Measurements from ENCODE around the gene RPL13.
"Not testable (repeated sequence)": the region's sequence is repeated elsewhere in the genome, so short reads cannot be mapped to it uniquely, and the experiment has no call there.

RPL13 gene

DNA sequence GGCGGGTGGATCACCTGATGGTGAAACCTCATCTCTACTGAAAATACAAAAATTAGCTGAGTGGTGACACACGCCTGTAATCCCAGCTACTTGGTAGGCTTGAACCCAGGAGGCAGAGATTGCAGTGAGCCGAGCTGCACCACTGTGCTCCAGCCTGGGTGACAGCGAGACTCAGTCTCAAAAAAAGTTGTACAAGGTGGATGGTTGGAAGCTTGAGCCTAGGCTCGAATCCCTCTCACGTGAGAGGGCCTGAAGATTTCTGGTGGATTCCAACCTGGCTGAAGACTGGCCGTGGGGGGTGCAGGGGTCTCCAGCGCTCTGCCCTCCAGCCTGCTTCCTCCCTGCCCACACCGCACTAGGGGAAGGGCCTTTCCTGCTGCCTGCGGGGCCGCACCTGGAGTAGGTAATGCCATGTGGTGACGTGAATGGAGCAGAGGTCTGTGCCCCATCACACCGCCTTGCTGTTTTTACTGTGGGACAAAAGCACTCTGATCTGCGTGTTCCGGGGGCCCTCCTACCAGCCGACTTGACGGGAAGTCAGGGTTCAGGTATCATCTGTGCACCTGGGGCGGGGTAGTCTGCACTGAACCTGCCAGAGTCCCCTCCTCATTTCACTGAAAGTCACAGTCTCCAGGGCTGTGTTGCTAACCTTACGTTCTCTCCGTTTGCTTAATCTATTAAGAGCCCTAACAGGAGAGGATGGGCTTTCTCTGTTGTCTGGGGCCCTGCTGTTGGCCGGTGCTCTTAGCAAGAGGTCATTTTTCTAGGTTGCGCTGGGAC is 4.2 kb downstream of the RPL13 start:
- DNase-seq, result peak; percentile 12

DNA sequence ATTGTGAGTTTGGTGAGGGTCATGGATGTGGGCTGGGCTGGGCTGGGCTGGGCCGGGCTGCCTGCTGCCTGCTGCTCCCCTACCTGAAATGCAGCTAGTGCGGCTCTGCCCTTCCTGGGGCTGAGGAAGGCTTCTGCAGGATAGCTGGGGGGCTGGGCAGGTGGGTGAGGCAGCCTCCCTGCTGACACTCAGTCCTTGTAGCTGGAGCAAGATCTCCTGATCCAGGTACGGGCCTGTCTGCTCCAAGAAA is 4.7 kb downstream of the RPL13 start:
- no peak for DNase-seq

DNA sequence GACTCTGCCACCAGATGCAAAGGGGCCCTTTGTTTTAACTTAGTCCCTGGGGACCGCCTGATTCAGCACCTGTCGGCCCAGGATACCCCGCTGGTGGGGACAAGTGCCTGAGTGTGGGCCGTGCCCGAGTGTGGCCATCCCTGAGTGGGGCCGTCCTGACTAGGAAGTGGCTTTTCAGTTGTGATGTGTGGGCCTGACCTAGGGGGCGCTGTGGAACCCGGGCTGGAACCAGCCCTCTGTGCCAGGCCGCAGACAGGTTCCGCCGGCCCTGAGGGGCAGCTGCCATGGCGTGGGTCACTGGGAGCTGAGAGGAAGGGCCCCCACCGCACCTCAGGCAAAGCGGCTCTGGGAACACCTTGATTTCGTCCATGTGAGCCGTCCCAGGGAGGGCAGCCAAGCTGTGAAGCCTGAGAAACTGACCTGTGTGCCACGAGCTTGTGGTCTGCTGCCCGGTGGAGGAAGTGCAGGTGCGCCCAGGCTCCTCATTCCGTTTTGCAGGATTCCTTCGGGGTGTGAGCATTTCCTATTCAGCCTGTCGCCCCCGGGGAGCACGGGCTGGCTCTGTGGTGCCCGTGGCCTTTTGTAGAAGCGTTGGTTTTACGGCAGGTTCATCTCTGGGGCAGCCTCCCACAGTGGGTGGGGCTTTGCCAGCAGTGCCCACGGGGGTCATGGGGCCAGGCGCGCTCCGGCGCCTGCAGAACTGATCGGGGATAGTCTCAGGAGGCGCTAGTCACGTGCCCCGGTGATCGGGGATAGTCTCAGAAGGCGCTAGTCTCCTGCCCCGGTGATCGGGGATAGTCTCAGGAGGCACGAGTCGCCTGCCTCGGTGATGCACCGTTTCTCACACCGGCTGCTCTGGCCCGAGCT is 5.3 kb downstream of the RPL13 start:
- DNase-seq, result peak; percentile 59

DNA sequence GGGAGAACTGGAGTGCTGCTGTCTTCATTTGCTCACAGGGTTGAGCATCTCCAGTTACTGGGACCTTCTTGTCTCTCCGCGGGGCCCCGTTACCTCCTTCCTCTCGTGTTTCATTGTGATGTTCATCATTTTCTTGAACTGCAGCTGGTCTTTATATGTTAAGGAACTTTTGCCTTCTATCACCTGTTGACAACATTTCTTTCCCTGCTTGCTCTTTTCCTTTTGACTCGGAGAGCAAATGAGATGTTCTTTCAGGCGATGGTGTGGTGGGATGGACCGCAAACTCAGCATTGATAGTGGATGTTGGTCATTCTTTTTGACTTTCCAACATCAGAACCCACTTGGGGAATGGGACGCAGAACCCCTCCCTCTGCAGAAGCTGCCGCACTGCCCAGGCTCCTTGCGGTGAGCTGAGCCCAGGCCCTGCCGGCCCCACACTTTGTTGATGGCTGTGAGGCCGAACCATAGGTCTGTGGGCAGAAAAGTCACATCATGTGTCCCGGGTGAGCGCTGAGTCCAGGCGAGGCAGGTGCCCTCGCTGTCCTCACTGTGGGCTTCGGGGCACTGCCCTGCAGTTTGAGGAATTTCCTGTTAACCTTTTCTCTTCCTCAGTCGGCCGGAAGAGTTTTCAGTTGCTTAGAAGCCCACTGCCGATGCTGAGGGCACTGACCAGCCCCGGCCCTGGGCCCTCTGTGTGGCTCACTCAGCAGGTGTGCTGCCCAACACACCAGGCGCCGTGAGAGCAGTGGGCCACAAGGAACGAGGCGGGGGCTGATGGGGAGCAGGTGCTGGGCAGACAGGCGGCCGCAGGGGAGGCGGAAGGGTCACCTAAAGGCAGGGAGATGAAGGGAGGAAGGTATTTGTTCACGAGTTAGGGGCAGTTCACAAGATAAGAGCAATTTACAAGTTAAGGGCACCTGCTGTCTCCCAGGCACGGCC is 7.4 kb downstream of the RPL13 start:
- no peak for DNase-seq

DNA sequence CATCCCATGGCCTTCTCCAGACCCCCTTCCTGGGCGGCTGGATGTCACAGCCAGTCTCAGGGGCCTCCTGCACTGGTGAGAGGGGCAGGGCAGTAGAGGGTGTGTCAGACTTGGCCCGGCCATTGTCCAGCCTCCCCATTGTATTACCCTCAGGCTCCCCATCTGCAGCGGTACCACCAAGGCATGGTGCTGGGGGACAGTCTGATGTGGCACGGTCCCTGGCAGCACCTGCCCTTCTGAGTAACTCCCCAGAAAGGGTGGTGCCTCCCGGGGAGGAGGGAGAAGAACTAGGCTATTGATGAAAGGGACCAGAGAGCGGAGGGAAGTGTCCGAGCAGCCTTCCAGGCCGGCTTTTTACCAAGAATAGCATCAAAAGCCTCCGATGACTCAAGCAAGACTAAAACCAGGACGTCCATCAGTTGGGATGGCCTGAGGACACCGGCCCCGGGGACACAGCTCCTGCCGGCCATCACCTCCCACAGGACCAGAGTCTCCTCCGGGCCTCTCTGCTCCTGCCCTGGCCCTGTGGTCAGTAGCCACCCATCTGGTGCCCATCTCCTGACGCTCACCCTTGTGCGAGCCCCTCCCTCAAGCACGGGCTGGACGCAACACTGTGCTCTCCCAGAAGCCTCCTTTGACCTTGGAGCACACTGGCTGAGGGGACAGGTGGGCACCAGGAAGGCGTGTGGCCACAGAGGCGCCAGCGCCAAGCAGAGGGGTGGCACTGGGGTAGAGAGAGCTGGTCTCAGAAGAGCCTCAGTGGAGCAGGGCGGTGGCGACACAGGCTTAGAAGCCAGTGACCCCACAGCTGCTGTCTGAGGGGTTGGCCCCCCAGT is 9.2 kb downstream of the RPL13 start:
- no peak for DNase-seq

DNA sequence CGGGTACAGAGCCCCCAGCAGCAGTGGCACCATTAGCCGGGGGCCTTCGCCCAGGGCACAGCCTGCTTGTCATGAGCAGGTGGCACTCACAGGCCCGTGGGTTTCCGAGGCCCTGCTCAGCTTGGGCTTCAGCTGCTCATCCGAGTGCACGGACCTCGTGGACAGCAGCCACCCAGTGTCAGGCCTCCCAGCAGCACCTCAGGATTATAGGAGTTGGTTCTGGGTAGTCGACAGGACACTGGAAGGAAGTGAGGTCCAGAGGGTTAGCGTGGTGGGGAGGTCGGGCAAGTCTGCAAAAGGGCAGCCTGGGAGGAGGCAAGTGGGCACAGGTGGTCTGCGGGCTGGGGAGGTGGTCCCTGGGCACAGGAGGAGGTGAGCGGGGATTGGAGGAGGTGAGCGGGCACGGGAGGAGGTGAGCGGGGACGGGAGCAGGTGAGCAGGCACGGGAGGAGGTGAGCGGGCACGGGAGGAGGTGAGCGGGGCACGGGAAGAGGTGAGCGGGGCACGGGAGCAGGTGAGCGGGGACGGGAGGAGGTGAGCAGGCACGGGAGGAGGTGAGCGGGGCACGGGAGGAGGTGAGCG is 10.0 kb downstream of the RPL13 start:
- no peak for DNase-seq

DNA sequence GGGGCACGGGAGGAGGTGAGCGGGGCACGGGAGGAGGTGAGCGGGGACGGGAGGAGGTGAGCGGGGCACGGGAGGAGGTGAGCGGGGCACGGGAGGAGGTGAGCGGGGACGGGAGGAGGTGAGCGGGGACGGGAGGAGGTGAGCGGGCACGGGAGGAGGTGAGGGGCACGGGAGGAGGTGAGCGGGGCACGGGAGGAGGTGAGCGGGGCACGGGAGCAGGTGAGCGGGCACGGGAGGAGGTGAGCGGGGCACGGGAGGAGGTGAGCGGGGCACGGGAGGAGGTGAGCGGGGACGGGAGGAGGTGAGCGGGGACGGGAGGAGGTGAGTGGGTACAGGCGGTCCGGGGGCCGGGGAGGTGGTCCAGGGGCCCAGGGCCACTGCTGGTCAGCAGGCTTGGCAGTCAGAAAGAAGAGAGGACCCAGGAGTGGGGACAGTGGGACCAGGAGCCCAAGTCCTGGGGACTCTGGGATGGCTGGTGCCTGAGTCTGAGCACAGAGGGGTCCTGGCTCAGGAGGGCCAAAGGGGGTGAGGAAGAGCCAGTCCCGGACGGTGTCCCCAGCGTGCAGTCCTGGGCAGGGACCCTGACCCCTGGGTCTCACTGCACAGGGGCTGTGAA is 10.6 kb downstream of the RPL13 start:
- DNase-seq, result not testable (repeated sequence)

DNA sequence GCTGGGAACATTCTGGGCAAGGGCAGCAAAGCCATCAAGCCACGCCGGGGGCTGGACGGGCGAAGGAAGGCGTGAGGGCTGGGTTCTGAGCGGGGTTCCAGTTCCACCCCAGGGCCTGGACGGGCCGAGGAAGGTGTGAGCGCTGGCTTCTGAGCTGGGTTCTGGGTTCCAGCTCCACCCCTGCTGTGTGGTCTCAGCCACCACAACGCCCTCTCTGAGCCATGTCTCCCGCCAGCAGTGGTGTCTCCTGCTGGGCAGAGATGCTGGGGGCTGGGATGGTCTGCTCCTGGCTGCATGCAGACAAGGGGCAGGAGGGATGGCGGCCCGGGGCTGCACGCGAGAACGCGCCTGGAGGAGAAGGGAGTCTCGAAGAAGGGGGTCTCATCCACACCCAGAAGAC is 11.2 kb downstream of the RPL13 start:
- DNase-seq, result no peak

DNA sequence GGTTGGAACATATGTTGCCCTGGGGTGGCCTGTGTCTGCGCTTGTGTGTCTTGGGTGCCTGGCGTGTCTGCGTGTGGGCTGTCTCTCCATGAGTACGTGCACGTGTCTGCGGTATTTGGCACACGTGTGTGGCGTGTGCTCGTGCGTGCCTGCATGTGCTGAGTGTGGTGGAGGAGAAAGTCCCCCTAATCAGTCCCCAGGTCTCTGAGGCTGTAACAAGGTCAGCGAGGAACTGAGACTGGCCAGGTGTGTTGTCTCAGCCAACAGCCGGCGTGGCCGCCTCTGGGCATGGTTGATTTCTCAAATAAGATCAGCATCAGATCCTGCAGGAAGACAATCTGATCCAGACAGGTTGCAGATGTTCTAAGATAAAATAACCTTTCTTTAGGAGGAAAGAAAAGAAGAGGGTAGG is 11.6 kb downstream of the RPL13 start:
- no peak for DNase-seq

DNA sequence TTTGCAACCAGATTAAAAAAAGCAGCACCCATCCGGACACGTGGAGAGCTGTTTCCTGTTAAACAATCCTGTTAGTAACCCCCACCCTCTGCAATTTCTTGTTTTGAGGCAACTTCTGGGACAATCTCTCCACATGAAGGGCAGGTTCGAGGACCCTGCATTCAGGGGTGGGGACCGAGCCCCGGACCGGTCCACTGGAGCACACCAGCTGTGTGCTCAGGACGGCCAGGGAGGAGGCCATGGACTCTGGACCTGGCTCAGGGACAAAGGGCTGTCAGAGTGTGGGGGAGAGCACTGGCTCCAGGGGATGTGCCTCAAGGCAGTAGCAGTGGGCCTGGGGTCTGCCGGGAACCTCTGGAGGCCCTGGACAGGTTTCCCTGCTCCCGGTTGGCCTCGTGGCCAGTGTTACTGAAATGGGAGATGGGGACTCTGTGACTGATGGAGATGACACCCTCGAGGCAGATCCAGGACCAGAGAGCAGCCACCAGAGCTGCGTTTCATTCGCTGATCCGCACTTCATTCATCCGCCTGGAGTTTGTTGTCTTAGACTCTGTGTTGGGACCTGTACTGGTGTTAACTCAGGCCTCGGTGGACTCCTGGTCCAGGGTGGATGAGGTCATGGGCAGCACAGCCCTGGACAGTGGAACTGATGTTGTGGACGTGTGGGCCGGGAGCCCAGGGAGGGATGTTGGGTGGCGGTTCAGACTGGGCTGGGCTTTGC is 12.2 kb downstream of the RPL13 start:
- no peak for DNase-seq

DNA sequence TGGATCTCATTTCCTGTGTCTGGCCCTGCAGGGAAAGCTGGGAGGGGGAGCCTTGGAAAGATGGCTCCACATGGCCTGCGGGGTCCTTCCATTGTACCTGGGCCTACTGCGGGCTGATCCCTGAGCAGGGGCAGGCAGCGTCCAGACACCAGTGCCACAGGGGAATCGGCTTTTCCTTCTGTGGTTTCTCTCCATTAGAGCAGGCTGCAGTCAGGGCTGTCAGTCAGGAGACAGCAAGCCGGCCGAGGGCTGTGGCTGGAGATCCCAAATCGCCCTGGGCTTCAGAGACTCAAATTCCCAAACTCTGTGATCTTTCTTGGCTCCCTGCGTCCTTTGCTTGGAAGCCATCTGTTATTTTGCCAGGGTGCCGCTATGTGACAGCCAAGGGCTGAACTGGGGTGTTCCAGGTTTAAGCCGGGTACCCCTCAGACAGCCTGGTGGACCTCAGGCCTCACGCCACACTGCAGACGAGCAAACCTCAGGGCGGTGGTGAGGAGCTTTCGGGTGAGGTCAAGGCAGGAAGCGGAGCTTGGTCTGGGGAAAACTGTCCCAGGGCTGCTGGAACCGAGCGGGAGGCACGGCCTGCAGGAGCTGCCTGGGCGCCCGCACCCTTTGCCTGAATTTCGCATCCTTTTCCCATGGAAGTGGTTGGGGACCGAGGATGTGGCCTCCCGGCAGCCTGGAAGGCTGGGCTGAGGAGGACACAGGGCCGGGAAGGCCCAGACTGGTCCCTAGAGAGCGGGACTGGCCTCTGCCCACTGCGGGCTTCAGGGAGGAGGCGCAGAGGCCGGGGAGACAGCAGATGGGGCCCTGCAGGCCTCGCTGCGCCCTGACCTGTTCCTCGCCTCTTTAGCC is 13.6 kb downstream of the RPL13 start:
- no peak for DNase-seq

DNA sequence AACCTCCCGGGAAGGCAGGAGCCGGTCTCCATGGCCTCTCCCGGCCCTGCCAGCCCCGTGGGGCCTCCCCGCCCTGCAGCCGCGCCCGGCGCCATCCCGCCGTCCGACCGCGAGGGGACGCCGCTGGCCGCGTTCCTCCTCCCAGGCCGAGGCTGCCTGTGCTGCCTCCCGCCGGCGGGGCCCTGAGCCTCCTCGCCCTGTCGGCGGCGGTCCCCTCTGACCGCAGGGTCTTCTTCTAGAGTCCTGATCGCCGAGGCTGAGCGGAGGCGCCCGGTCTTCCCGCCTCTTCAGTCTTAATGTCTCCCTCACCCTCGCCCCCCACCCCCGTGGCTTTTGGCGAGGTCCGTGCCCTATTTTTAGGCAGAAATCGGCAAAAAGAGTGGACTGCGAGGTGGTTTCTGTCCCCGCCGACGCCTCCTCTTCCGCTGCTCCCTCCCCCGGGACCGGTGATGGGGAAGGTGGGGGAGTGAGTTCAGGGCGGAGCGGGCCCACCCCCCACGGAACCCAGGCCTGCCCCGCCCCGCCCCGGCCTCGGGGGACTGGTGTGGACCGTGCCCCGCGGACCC is 14.3 kb downstream of the RPL13 start:
- peak; percentile 64 for DNase-seq

DNA sequence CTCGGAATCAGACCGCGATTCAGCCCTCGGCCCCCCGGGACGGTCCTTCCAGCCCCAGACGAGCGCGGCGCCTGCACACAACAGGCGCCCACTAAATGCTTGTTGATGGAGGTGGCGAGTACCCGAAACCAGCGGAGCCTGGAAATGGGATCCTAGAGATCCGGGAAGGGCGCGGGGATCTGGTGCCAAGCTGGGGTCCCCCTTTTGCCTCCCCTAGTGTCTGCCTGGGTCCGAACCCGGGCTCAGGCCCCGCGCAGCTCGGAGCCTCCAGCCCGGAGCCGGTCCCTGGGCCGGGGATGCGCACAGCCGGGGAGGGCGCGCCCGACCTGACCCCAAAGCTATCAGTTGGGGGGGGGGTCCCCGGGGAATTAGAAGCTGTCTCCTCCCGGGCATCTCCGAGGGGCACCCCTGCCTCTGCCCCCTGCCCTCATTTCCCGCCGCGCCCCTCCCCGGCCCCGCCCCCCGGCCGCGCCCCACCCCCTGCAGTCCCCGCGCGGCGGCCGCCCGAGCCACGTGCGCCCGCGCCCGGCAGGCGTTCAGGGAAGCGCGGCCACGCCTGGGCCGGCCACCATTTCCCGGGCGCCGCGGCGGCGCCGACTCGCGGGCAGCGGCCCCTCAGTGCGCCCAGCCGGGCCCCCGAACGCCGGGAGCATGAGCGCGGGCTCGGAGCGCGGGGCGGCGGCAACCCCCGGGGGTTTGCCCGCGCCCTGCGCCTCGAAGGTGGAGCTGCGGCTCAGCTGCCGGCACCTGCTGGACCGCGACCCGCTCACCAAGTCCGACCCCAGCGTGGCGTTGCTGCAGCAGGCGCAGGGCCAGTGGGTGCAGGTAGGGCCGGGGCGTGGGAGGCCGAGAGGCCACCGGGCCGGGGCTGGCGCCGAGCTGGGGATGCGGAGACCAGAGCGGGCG is 15.0 kb downstream of the RPL13 start, which contains the start of gene CPNE7:
Gene CPNE7 (plus strand): TSS at position 512 of the 906 bp plus-strand sequence. CDS start 140 bp downstream, at position 652.
- DNase-seq, result peak; percentile 17

DNA sequence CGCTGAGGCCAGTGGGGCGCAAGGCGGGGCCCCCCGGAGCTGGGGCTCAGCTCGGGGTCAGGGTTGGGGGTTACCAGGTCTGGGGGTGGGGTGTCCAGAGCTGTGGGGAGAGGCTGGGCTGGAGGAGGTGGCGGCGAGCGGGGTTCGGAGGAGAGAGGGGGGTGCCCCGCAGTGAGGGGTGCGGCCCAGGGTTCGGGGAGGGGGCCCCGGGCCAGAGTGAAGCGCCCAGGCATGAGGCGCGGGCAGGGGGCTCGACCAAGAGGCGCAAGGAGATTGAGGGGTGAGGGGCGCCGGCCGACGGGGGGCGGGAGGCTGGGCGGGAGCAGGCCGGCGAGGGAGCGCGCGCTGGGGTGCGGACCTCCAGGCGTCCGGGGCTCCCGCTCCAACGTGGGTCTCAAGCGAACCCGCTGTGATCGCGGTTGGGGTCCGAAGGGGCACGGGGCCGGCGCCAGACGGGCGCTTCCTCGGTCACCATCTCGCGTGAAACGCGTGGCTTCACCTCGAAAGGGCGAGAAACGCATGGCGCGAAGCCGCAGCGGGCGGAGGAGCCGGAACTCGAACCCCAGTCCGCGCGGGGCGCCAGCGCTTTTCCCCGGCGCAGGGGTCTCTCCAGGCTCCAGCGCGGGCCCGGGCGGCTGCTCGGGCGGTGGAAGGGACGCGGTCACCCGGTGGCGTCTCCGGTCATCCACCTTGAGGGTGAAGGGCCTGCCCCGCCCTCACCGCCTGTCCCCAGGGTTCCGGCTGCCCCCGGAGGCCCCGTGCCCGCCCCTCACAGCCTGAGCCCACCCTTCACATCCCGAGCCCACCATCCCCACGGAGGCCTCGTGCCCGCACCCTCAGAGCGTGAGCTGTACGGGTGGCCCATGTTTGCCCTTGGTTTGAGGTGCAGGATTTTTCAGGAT is 15.9 kb downstream of the RPL13 start:
- no peak for DNase-seq

DNA sequence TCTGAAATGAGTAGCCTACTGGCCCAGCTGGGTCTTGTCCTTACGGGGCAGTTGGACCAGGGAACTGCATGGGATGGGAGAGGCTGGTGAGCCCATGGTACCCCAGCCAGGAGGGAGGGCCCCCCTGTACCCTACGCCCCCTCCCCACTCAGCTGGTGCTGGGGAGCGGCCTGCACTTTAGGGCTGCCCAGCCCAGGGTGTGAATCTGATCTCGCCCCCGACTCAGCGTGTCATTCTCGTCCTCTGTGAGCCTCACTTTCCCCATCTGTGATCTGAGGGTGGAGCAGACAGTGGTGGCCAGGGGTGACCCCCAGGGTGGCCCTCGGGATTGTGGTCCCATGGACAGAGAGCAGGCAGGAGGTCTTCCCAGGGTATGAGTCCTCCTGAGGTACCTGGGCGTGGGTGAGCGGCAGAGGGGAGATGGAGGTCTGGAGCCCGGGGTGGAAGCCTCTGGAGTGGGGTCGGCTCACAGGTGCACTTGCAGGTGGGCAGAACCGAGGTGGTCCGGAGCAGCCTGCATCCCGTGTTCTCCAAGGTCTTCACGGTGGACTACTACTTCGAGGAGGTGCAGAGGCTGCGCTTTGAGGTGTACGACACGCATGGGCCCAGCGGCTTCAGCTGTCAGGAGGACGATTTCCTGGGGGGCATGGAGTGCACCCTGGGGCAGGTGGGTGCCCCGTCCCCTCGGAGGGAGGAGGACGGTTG is 16.7 kb downstream of the RPL13 start:
- no peak for DNase-seq

DNA sequence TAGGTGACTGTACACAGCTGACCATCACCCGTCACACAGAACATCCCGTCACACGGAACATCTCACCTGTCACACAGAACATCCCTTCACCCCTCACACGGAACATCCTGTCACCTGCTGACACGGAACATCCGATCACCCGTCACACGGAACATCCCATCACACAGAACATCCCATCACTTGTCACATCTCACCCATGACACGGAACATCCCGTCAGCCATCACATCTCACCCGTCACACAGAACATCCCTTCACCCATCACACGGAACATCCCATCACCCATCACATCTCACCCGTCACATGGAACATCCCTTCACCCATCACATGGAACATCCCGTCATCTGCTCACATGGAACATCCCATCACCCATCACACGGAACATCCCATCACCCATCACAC is 18.9 kb downstream of the RPL13 start:
- DNase-seq, result no peak

All from CD4-positive, alpha-beta T cell treated with Interleukin-6 for 4 hours (primary cell).